Choroid plexus epithelial cell (primary cell): ENCODE data around the gene MCM8.

Experiments used
- DNase-seq: peaks from one replicate; pipeline ENCODE4 v3.0.0-alpha.2; 2010; ENCODE audit warnings: low read depth
- H3K4me3 ChIP-seq: 2 replicates; pipeline ENCODE4 v1.5.1; 2011; ENCODE audit warnings: low read depth, mild to moderate bottlenecking, control low read depth, low read length, moderate library complexity
- TF ChIP-seq, protein P1 (sequence below): conservative IDR thresholded peaks from 2 replicates; pipeline ENCODE4 v1.5.1; 2011; ENCODE audit warnings: low read depth, mild to moderate bottlenecking, control low read depth, inconsistent platforms, low read length, moderate library complexity

The MCM8 gene

DNA sequence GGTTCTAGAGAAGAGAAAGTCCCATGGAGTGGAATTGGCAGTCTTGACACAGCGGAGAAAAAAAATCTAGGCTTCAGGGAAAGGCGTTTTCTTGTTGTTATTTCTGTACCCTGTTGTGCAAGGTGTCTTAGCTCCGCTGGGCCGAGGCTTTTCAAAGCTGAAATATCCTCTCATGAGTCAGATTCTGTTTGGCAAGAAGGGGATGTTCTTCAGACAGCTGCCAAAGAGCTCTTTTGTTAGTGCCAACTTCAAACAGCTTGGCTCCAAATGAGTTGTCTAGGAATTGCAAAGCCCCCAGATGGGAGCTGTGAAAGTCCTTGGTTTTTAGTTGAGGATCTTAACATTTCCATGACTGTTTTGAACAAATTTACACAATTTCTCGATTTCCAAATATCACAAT, 57.8 kb downstream of the MCM8 start:
- TF ChIP-seq, protein P1, sequence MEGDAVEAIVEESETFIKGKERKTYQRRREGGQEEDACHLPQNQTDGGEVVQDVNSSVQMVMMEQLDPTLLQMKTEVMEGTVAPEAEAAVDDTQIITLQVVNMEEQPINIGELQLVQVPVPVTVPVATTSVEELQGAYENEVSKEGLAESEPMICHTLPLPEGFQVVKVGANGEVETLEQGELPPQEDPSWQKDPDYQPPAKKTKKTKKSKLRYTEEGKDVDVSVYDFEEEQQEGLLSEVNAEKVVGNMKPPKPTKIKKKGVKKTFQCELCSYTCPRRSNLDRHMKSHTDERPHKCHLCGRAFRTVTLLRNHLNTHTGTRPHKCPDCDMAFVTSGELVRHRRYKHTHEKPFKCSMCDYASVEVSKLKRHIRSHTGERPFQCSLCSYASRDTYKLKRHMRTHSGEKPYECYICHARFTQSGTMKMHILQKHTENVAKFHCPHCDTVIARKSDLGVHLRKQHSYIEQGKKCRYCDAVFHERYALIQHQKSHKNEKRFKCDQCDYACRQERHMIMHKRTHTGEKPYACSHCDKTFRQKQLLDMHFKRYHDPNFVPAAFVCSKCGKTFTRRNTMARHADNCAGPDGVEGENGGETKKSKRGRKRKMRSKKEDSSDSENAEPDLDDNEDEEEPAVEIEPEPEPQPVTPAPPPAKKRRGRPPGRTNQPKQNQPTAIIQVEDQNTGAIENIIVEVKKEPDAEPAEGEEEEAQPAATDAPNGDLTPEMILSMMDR = no peak
- peak overlapping the region; percentile 77 for H3K4me3 ChIP-seq
- DNase-seq = peak; percentile 97

GRCh38 chr20:6012179-6012578, 61.7 kb downstream of the MCM8 start:
- TF ChIP-seq, protein P1 = no peak
- H3K4me3 ChIP-seq = no peak overlapping the region
- no peak for DNase-seq

DNA sequence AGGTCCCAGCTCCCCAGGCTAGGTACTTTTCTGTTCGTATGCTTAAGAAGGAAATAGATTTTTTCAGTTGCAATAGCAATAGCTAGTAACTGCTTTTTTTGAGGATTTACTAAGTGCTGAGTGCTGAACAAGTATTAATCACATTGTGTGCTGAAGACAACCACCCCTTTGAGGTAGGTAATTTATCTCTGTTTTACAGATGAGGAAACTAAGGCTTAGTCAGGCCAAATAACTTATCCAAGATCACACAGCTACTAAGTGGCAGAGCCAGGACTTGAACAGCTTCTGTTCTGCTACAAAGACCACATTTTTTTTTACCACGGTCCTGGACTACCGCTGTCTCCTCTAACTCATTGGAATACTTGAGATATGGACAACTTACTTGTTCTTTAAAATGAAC, 63.6 kb downstream of the MCM8 start:
- no peak overlapping the region for H3K4me3 ChIP-seq
- TF ChIP-seq, protein P1 = no peak
- DNase-seq = no peak

GRCh38 chr20:6014957-6015356, 64.5 kb downstream of the MCM8 start:
- TF ChIP-seq, protein P1 = no peak
- no peak for DNase-seq

GRCh38 chr20:6017467-6017866, 67.0 kb downstream of the MCM8 start:
- TF ChIP-seq, protein P1 = no peak
- DNase-seq = no peak
- H3K4me3 ChIP-seq = no peak overlapping the region

More at GRCh38 chr20:6014957-6015356, 64.5 kb downstream of the MCM8 start:
- no peak overlapping the region for H3K4me3 ChIP-seq

DNA sequence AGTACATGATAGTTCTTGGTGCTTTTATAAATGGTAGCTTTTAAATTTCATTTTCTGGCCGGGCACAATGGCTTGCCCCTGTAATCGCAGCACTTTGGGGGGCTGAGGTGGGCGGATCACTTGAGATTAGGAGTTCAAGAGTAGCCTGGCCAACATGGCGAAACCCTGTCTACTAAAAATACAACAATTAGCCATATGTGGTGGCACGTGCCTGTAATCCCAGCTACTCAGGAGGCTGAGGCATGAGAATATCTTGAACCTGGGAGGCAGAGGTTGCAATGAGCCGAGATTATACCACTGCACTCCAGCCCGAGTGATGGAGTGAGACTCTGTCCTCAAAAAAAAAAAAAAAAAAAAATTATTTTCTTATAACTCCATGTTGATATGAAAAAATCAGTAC, 67.4 kb downstream of the MCM8 start:
- TF ChIP-seq, protein P1 = no peak

GRCh38 chr20:6024768-6025167, 74.3 kb downstream of the MCM8 start:
- DNase-seq = no peak
- H3K4me3 ChIP-seq = no peak overlapping the region
- TF ChIP-seq, protein P1 = no peak

More for the DNA sequence above, 67.4 kb downstream of the MCM8 start:
- no peak for DNase-seq
- no peak overlapping the region for H3K4me3 ChIP-seq
